Right kidney (tissue), 1 donor: Measurements from ENCODE around the gene WDFY1.
"Not testable (repeated sequence)": the region's sequence is repeated elsewhere in the genome, so short reads cannot be mapped to it uniquely, and the experiment has no call there.

Experiments used
- DNase-seq: peaks from one replicate; pipeline ENCODE4 v3.0.0-alpha.2; 2016

WDFY1 gene

GRCh38 chr2:223959688-223960087 lies 14.6 kb upstream of the WDFY1 start:
- no peak for DNase-seq

- DNase-seq, result peak; percentile 96
Observed at GRCh38 chr2:223957092-223957851, 12.1 kb upstream of the WDFY1 start, which contains the start of gene MRPL44. Gene MRPL44, plus strand, starts transcription at chr2:223957463. Its CDS starts 10 bp downstream, at chr2:223957473.

GRCh38 chr2:223956300-223956699 lies 11.2 kb upstream of the WDFY1 start:
- peak; percentile 14 for DNase-seq

- DNase-seq, result no peak
Observed at GRCh38 chr2:223954401-223954800, 9.3 kb upstream of the WDFY1 start.

GRCh38 chr2:223952280-223952968 lies 7.3 kb upstream of the WDFY1 start:
- no peak for DNase-seq

GRCh38 chr2:223950448-223951347 lies 5.6 kb upstream of the WDFY1 start:
- no peak for DNase-seq

- no peak for DNase-seq
Observed at GRCh38 chr2:223949241-223949840, 4.2 kb upstream of the WDFY1 start.

- DNase-seq, result no peak
Observed at GRCh38 chr2:223947711-223948205, 2.6 kb upstream of the WDFY1 start.

- no peak for DNase-seq
Observed at GRCh38 chr2:223945755-223946154, 620 bp upstream of the WDFY1 start.

- DNase-seq, result peak; percentile 76
Observed at GRCh38 chr2:223944166-223944702, 901 bp downstream of the WDFY1 start.

GRCh38 chr2:223943561-223944008 lies 1.6 kb downstream of the WDFY1 start:
- DNase-seq, result peak; percentile 18

GRCh38 chr2:223943135-223943534 lies 2.0 kb downstream of the WDFY1 start:
- DNase-seq, result no peak

- no peak for DNase-seq
Observed at GRCh38 chr2:223941579-223942277, 3.4 kb downstream of the WDFY1 start.

- DNase-seq, result not testable (repeated sequence)
Observed at GRCh38 chr2:223939438-223939837, 5.7 kb downstream of the WDFY1 start.

GRCh38 chr2:223937535-223937934 lies 7.6 kb downstream of the WDFY1 start:
- DNase-seq, result no peak

GRCh38 chr2:223936862-223937326 lies 8.2 kb downstream of the WDFY1 start:
- no peak for DNase-seq

GRCh38 chr2:223935459-223936125 lies 9.5 kb downstream of the WDFY1 start:
- no peak for DNase-seq

GRCh38 chr2:223934870-223935269 lies 10.3 kb downstream of the WDFY1 start:
- DNase-seq, result no peak

GRCh38 chr2:223932816-223933800 lies 12.0 kb downstream of the WDFY1 start:
- no peak for DNase-seq
